GM23248 (cell line): Measurements from ENCODE around the gene EPX. TPM values are rescaled to one million over a fixed set of nuclear protein-coding genes. Genes with fewer than 3 reads are reported as not detected.
A peak's percentile ranks its signal among the peaks of the same experiment; 100 is the strongest.

Experiments used
- DNase-seq: peaks from one replicate; pipeline ENCODE4 v3.0.0-alpha.2; 2015
- H2AFZ ChIP-seq: fragments of 200-600 bp; sonication (generic); 2 replicates; pipeline ENCODE4 v1.6.1; 2016; ENCODE audit warnings: antibody characterized with exemption
- H3F3A ChIP-seq: fragments of 200-600 bp; sonication (generic); 2 replicates; pipeline ENCODE4 v1.6.1; 2016; ENCODE audit warnings: mild to moderate bottlenecking, antibody characterized with exemption, mixed run types; ENCODE audit not compliant: insufficient read depth
- H3K27ac ChIP-seq: fragments of 200-600 bp; sonication (generic); 2 replicates; pipeline ENCODE4 v1.5.1; 2016; ENCODE audit warnings: mild to moderate bottlenecking
- H3K27me3 ChIP-seq: fragments of 200-600 bp; sonication (generic); replicated peaks from 2 replicates; pipeline ENCODE4 v1.6.1; 2016; ENCODE audit warnings: mild to moderate bottlenecking; ENCODE audit not compliant: insufficient read depth
- H3K36me3 ChIP-seq: fragments of 200-600 bp; sonication (generic); 2 replicates; pipeline ENCODE4 v1.6.1; 2016; ENCODE audit warnings: low read depth, mild to moderate bottlenecking
- H3K4me1 ChIP-seq: fragments of 200-600 bp; sonication (generic); 2 replicates; pipeline ENCODE4 v1.6.1; 2016; ENCODE audit warnings: mild to moderate bottlenecking; ENCODE audit not compliant: insufficient read depth
- H3K4me2 ChIP-seq: fragments of 200-600 bp; sonication (generic); one replicate; pipeline ENCODE4 v1.6.1; 2016; ENCODE audit warnings: mild to moderate bottlenecking; ENCODE audit not compliant: unreplicated experiment
- H3K4me3 ChIP-seq: fragments of 200-600 bp; sonication (generic); 2 replicates; pipeline ENCODE4 v1.5.1; 2016; ENCODE audit warnings: mild to moderate bottlenecking
- H3K79me2 ChIP-seq: fragments of 200-600 bp; sonication (generic); 2 replicates; pipeline ENCODE4 v1.6.1; 2016; ENCODE audit warnings: mild to moderate bottlenecking; ENCODE audit not compliant: insufficient read depth
- H3K9ac ChIP-seq: fragments of 200-600 bp; sonication (generic); 2 replicates; pipeline ENCODE4 v1.6.1; 2016; ENCODE audit warnings: mild to moderate bottlenecking
- H3K9me2 ChIP-seq: fragments of 200-600 bp; sonication (generic); 2 replicates; pipeline ENCODE4 v1.6.1; 2016; ENCODE audit warnings: mixed run types, mild to moderate bottlenecking, moderate library complexity; ENCODE audit not compliant: insufficient read depth
- H3K9me3 ChIP-seq: fragments of 200-600 bp; sonication (generic); one replicate; pipeline ENCODE4 v1.6.1; 2017; ENCODE audit warnings: low read depth
- H4K20me1 ChIP-seq: fragments of 200-600 bp; sonication (generic); 2 replicates; pipeline ENCODE4 v1.6.0; 2016; ENCODE audit not compliant: insufficient read depth
- EZH2 ChIP-seq: fragments of 200-600 bp; sonication (generic); IDR thresholded peaks from 2 replicates; pipeline ENCODE4 v1.6.1; 2018; ENCODE audit warnings: antibody characterized with exemption, mild to moderate bottlenecking; ENCODE audit not compliant: insufficient read depth, poor library complexity, severe bottlenecking
- EZH2phosphoT487 ChIP-seq: fragments of 200-600 bp; sonication (generic); IDR thresholded peaks from 2 replicates; pipeline ENCODE4 v1.6.1; 2018; ENCODE audit warnings: antibody characterized with exemption, moderate library complexity, mild to moderate bottlenecking, low read depth; ENCODE audit not compliant: insufficient read depth
- WGBS, 2 experiments: methylation state at CpG; one replicate each; pipeline ENCODE4 v1.1.6; 2015 to 2017; ENCODE audit warnings: low lambda C conversion rate in 2 of 2, low coverage in 1 of 2; ENCODE audit errors: missing lambda C conversion rate in 2 of 2; 5-methylcytosine and 5-hydroxymethylcytosine counted together
- in situ Hi-C: fragments of 300-500 bp; cut with MboI; formaldehyde crosslinking; loops from 2 replicates; pipeline ENCODE4 v1.15.0; 2020
- polyA plus RNA-seq: library from polyadenylated mRNA; unstranded; fragments of >200 nt; fragmentation: Nextera tagmentation; extraction: Ambion mirVana; gene quantifications from 2 replicates; pipeline ENCODE4 v1.2.1, GENCODE V29; 2016
- total RNA-seq: library from RNA; depleted of rRNA; stranded (reverse); fragments of >200 nt; shearing (Covaris generic); gene quantifications from 2 replicates; pipeline ENCODE4 v1.2.3, GENCODE V29; 2014

EPX gene
- total and polyA plus RNA-seq, 2 experiments from 2014 or later = not detected

- TF ChIP-seq EZH2 (no peak), EZH2phosphoT487 (no peak)
- peaks cover 15% of the 10 kb centered on the region; the same call in 1 of the 2 replicates for H3K27me3 ChIP-seq
- no peaks in the 10 kb centered on the region for H3K9me2 ChIP-seq
- DNase-seq = peak; percentile 26
- no peaks in the 10 kb centered on the region for H3F3A ChIP-seq
- no peaks in the 10 kb centered on the region for H3K9me3 ChIP-seq
- H2AFZ ChIP-seq = no peak overlapping the region
- in situ Hi-C loops = no loop called here
- no peak overlapping the region for H3K9ac ChIP-seq
- H3K27ac ChIP-seq = no peak overlapping the region
- WGBS, 2 experiments = 36 to 46% methylated on average over 2 of the region's 2 CpGs
- H3K79me2 ChIP-seq = no peaks in the 10 kb centered on the region
- no peaks in the 10 kb centered on the region for H3K36me3 ChIP-seq
- H3K4me1 ChIP-seq = no peaks in the 10 kb centered on the region
- no peak overlapping the region for H3K4me2 ChIP-seq
- no peak overlapping the region for H3K4me3 ChIP-seq
- H4K20me1 ChIP-seq = no peaks in the 10 kb centered on the region
These were observed 20.0 kb upstream of the EPX start for GRCh38 chr17:58172369-58173071.

GRCh38 chr17:58174871-58175270 lies 17.7 kb upstream of the EPX start:
- H3K4me1 ChIP-seq = no peaks in the 10 kb centered on the region
- H4K20me1 ChIP-seq = no peaks in the 10 kb centered on the region

GRCh38 chr17:58176200-58176599 lies 16.3 kb upstream of the EPX start:
- Histone ChIP-seq H4K20me1 (no peaks in the 10 kb centered on the region), H3K79me2 (no peaks in the 10 kb centered on the region), H2AFZ (no peak overlapping the region), H3K9me3 (no peaks in the 10 kb centered on the region), H3K9me2 (no peaks in the 10 kb centered on the region), H3K27me3 (peaks cover 14% of the 10 kb centered on the region; the same call in 1 of the 2 replicates), H3K4me2 (no peak overlapping the region), H3K27ac (no peak overlapping the region), H3F3A (no peaks in the 10 kb centered on the region), H3K9ac (no peak overlapping the region), H3K4me3 (no peak overlapping the region), H3K36me3 (no peaks in the 10 kb centered on the region), H3K4me1 (no peaks in the 10 kb centered on the region)
- peak; percentile 46 for DNase-seq
- in situ Hi-C loops = no loop called here
- 20 to 24% methylated on average over 7 of the region's 7 CpGs for WGBS, 2 experiments
- TF ChIP-seq EZH2phosphoT487 (no peak), EZH2 (no peak)

More at GRCh38 chr17:58174871-58175270, 17.7 kb upstream of the EPX start:
- in situ Hi-C loops = no loop called here
- no peaks in the 10 kb centered on the region for H3K9me2 ChIP-seq
- TF ChIP-seq EZH2phosphoT487 (no peak), EZH2 (no peak)
- H3K9me3 ChIP-seq = no peaks in the 10 kb centered on the region
- 11 to 18% methylated on average over 3 of the region's 3 CpGs for WGBS, 2 experiments
- H3K79me2 ChIP-seq = no peaks in the 10 kb centered on the region
- H3K36me3 ChIP-seq = no peaks in the 10 kb centered on the region
- H2AFZ ChIP-seq = no peak overlapping the region
- no peaks in the 10 kb centered on the region for H3F3A ChIP-seq
- H3K4me2 ChIP-seq = no peak overlapping the region
- H3K4me3 ChIP-seq = no peak overlapping the region
- no peak overlapping the region for H3K9ac ChIP-seq
- H3K27me3 ChIP-seq = peaks cover 15% of the 10 kb centered on the region; the same call in 1 of the 2 replicates
- H3K27ac ChIP-seq = no peak overlapping the region
- DNase-seq = no peak

- TF ChIP-seq EZH2phosphoT487 (no peak), EZH2 (no peak)
- in situ Hi-C loops = no loop called here
These were observed 10.7 kb upstream of the EPX start for GRCh38 chr17:58181796-58182195.

More at GRCh38 chr17:58181796-58182195, 10.7 kb upstream of the EPX start:
- H3K4me1 ChIP-seq = no peaks in the 10 kb centered on the region
- H3K27ac ChIP-seq = no peak overlapping the region
- H3K9me2 ChIP-seq = no peaks in the 10 kb centered on the region
- H3K79me2 ChIP-seq = no peaks in the 10 kb centered on the region
- no peaks in the 10 kb centered on the region for H3K9me3 ChIP-seq
- no peaks in the 10 kb centered on the region for H4K20me1 ChIP-seq
- no peak overlapping the region for H3K9ac ChIP-seq
- H3K4me2 ChIP-seq = no peak overlapping the region
- H3K36me3 ChIP-seq = no peaks in the 10 kb centered on the region
- no peak overlapping the region for H2AFZ ChIP-seq
- 47 to 49% methylated on average over 4 of the region's 4 CpGs for WGBS, 2 experiments
- H3K4me3 ChIP-seq = no peak overlapping the region
- no peaks in the 10 kb centered on the region for H3F3A ChIP-seq
- H3K27me3 ChIP-seq = no peaks in the 10 kb centered on the region; the same call in 1 of the 2 replicates
- no peak for DNase-seq
